Right lobe of liver (tissue), 4 donors: ENCODE results near the gene CYS1.

Source experiments
- CTCF ChIP-seq, 4 donors: fragments of 200-600 bp in 3 of 4; fragments of 450-650 bp in 1 of 4; IDR thresholded peaks; one replicate each; pipeline versions ENCODE4 v1.5.1 to v1.8.0; 2016 to 2022; ENCODE audit warnings: antibody characterized with exemption in 4 of 4, mild to moderate bottlenecking in 2 of 4
- POLR2A ChIP-seq: fragments of 450-650 bp; IDR thresholded peaks from one replicate; pipeline ENCODE4 v1.6.1; 2017; ENCODE audit warnings: antibody characterized with exemption, mild to moderate bottlenecking
- donor health status: DM: no; HTN: no; CAD: no.
- donor health status: DM: no; HTN: no; CAD: no.
- donor health status: DM: no; HTN: yes; CAD: no.

- no peak for TF ChIP-seq CTCF (IDR thresholded peaks at IDR 0.05)
- TF ChIP-seq POLR2A = no peak
Observed at GRCh38 chr2:10103179-10103578, 23.0 kb upstream of the CYS1 start.
